Thoracic aorta (tissue), 2 donors: ENCODE measurements around the gene SLC7A14. TPM values are rescaled to one million over a fixed set of nuclear protein-coding genes. Genes with fewer than 3 reads are reported as not detected.
A peak's percentile ranks its signal among the peaks of the same experiment; 100 is the strongest.

Source experiments
- ATAC-seq: fragments of 150-250 bp; one replicate; pipeline ENCODE4 v1.8.0; 2017; ENCODE audit warnings: low read depth; ENCODE audit not compliant: insufficient number of reproducible peaks, low FRiP score
- DNase-seq: peaks from one replicate; pipeline ENCODE4 v3.0.0-alpha.2; 2020; ENCODE audit warnings: low spot score
- H3K27ac ChIP-seq, 2 donors: fragments of 200-600 bp; sonication (generic); 1 replicate in 1 of 2; 2 replicates in 1 of 2; pipeline ENCODE4 v1.5.1; 2016; ENCODE audit warnings: mild to moderate bottlenecking in 2 of 2, moderate library complexity in 2 of 2
- H3K27me3 ChIP-seq: fragments of 200-600 bp; sonication (generic); replicated peaks from 2 replicates; pipeline ENCODE4 v1.6.0; 2016; ENCODE audit warnings: mild to moderate bottlenecking; ENCODE audit not compliant: insufficient read depth
- H3K36me3 ChIP-seq: fragments of 200-600 bp; sonication (generic); one replicate; pipeline ENCODE4 v1.5.1; 2016
- H3K4me1 ChIP-seq, 2 donors: fragments of 200-600 bp; sonication (generic); 1 replicate in 1 of 2; 2 replicates in 1 of 2; pipeline versions ENCODE4 v1.5.1 to v1.6.0; 2016; ENCODE audit warnings: low read depth in 2 of 2, mild to moderate bottlenecking in 1 of 2; ENCODE audit not compliant: control insufficient read depth in 1 of 2
- H3K4me3 ChIP-seq: fragments of 200-600 bp; sonication (generic); 2 replicates; pipeline ENCODE4 v1.5.1; 2016; ENCODE audit warnings: mild to moderate bottlenecking
- H3K9me3 ChIP-seq: fragments of 200-600 bp; sonication (generic); 2 replicates; pipeline ENCODE4 v1.5.1; 2016
- total RNA-seq, 2 donors: library from RNA; depleted of rRNA; stranded (reverse); fragments of >200 nt; gene quantifications; one replicate each; pipeline versions ENCODE4 v1.1.0 to v1.2.3, GENCODE V29; 2016
- TF ChIP-seq, protein P1 (sequence below): fragments of 200-600 bp; sonication (generic); IDR thresholded peaks from one replicate; pipeline ENCODE4 v1.5.1; 2019; ENCODE audit warnings: antibody characterized with exemption

SLC7A14 gene
- total RNA-seq, result not detected

DNA sequence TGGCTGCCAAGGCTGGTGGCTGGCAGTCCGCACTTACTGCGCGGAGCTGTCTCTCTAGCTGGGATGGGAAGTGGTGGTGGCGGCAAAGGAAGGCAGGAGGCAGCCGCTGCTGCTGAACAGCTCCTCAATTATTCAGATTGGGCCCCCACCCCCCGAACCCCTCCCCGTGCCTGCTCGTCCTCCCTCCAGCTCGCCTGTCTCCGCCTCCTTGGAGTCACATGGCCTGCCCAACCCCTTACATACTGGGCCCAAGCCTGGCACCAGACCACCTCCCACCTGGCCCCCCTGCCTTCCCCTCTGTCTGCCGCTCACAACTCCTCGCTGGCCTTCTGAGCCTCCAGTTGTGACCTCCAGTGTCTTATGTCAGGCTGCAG is at the start of gene SLC7A14:
SLC7A14 (minus strand) TSS at position 139 of the 374 bp plus-strand sequence. CDS start 59,139 bp downstream, outside the sequence.
- H3K27me3 ChIP-seq, result no peaks in the 10 kb centered on the region
- no peak within 1 kb of the TSS for H3K27ac ChIP-seq
- peaks cover 6 to 9% of the 10 kb centered on the region in 2 donors for H3K4me1 ChIP-seq
- H3K36me3 ChIP-seq, result no peaks in the 10 kb centered on the region
- ATAC-seq (no peak), DNase-seq (no peak)
- H3K4me3 ChIP-seq, result peak within 1 kb of the TSS; percentile 50
- H3K9me3 ChIP-seq, result no peaks in the 10 kb centered on the region
- TF ChIP-seq, protein P1, sequence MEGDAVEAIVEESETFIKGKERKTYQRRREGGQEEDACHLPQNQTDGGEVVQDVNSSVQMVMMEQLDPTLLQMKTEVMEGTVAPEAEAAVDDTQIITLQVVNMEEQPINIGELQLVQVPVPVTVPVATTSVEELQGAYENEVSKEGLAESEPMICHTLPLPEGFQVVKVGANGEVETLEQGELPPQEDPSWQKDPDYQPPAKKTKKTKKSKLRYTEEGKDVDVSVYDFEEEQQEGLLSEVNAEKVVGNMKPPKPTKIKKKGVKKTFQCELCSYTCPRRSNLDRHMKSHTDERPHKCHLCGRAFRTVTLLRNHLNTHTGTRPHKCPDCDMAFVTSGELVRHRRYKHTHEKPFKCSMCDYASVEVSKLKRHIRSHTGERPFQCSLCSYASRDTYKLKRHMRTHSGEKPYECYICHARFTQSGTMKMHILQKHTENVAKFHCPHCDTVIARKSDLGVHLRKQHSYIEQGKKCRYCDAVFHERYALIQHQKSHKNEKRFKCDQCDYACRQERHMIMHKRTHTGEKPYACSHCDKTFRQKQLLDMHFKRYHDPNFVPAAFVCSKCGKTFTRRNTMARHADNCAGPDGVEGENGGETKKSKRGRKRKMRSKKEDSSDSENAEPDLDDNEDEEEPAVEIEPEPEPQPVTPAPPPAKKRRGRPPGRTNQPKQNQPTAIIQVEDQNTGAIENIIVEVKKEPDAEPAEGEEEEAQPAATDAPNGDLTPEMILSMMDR, result no peak

DNA sequence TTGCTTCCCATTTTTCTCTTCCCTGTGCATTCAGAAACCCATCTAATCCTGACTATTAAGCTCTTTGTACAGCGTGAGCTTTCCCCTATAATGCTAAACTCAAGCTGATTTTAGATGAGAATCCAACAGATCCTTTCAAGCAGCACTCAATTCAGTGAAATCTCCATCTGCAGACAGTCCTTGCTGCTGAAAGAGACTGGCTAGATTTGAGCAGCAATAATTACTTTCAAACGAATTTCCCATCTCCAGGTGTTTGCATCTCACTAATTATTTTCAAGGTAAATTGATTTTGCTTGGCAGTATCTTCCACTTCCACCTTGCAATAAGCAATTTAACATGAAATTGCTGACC is 49.5 kb upstream of the SLC7A14 start:
- no peaks in the 10 kb centered on the region for H3K4me1 ChIP-seq
- H3K27me3 ChIP-seq, result no peaks in the 10 kb centered on the region
- TF ChIP-seq, protein P1, result no peak
- no peak overlapping the region for H3K27ac ChIP-seq
- no peaks in the 10 kb centered on the region for H3K9me3 ChIP-seq
- DNase-seq (no peak), ATAC-seq (no peak)
- H3K4me3 ChIP-seq, result no peak overlapping the region
- H3K36me3 ChIP-seq, result no peaks in the 10 kb centered on the region

DNA sequence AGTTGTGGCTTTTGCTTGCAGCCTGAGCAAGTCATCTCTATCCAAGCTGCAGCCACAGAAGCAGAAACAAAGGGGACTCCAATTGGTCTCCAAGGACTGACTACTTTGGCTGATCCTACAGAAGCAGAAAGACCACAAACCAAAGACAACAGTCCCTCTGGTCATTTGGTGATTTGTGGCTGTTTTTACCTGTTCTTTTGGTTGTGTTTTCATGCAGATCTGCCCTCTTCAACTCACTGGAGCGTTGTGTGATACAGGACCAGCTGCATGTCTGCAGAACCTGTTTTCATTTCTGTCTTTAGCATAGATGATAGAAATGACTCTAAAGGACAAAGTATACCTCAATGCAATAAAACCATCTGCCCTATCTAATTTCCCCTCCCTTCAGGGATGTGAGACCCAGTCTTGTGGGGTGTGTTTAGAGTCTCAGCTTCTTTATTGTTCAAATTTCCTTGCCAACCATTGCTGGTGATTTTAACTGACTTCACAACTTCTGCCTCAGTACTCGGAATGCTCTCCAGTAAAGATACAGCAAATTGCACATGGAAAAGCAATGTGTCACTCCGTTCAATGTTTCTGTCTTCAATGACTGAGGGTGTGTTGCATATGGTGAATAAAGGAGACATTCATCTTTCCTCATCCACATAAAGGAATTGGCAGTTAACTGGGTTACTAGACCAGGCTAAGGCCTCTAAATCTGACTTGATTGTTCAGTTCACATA is 48.9 kb upstream of the SLC7A14 start:
- no peaks in the 10 kb centered on the region for H3K27me3 ChIP-seq
- ATAC-seq, result no peak
- DNase-seq, result no peak
- H3K27ac ChIP-seq, result no peak overlapping the region
- TF ChIP-seq, protein P1, result no peak
- no peaks in the 10 kb centered on the region for H3K9me3 ChIP-seq
- H3K4me3 ChIP-seq, result no peak overlapping the region
- no peaks in the 10 kb centered on the region for H3K4me1 ChIP-seq
- H3K36me3 ChIP-seq, result no peaks in the 10 kb centered on the region

DNA sequence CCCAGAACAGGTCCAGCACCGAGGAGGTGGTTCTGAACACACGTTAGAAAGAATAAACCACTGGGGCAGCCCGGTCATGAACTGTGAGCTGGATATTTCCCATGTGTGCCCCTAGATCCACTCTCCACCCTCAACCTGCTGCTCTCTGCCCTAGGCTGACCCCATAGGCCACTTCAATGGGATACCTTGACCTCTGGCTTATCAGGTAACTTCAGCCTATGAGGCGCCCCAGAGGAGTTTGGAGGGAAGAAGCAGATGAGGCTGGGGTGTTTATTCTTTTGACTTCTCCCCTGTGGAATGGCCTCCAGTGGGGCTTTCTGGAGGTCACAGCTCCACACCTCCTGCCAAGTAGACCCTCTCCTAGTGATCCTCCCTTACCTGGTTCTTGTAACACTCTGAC is 47.7 kb upstream of the SLC7A14 start:
- no peak overlapping the region for H3K4me3 ChIP-seq
- DNase-seq, result no peak
- H3K27ac ChIP-seq, result no peak overlapping the region
- no peaks in the 10 kb centered on the region for H3K36me3 ChIP-seq
- TF ChIP-seq, protein P1, result no peak
- ATAC-seq, result no peak
- no peaks in the 10 kb centered on the region for H3K9me3 ChIP-seq
- no peaks in the 10 kb centered on the region for H3K27me3 ChIP-seq
- no peaks in the 10 kb centered on the region for H3K4me1 ChIP-seq

DNA sequence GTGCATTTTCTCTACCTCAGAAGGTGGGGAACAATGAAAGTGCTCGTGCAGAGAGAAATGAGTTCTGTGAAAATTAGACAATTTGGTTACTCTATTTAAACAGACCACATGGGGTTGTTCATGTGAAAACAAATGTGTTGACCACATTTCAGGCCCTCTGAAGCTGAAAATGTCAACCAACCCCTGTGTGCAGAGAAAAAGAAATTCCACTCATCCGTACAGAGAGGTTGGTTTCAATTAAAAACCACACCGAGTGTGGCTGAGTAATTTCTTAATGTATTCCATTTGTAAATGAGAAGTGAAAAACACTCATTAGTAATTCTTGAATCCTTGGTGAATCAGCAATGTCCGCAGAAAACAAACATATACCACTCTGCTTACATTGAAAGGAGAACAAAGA is 46.9 kb upstream of the SLC7A14 start:
- no peak overlapping the region for H3K4me3 ChIP-seq
- no peaks in the 10 kb centered on the region for H3K36me3 ChIP-seq
- ATAC-seq (no peak), DNase-seq (no peak)
- TF ChIP-seq, protein P1, result no peak
- H3K27ac ChIP-seq, result no peak overlapping the region
- H3K4me1 ChIP-seq, result no peaks in the 10 kb centered on the region
- no peaks in the 10 kb centered on the region for H3K9me3 ChIP-seq
- no peaks in the 10 kb centered on the region for H3K27me3 ChIP-seq
